Neural cell (in vitro differentiated cells): Measurements from ENCODE around the gene KHDRBS2. TPM values are rescaled to one million over a fixed set of nuclear protein-coding genes. Genes with fewer than 3 reads are reported as not detected.

Experiments
- H2AFZ ChIP-seq: fragments of 200-600, 300-800 bp; sonication (generic), shearing (Covaris generic); 2 replicates; pipeline ENCODE4 v1.6.0; 2014; ENCODE audit warnings: low read depth, mild to moderate bottlenecking, antibody characterized with exemption, low read length, moderate library complexity
- H3F3A ChIP-seq: fragments of 200-600 bp; shearing (Covaris generic); 2 replicates; pipeline ENCODE4 v1.6.1; 2016; ENCODE audit warnings: mild to moderate bottlenecking, moderate library complexity, mixed read lengths, antibody characterized with exemption, low read length; ENCODE audit not compliant: insufficient read depth, poor library complexity, severe bottlenecking
- H3K27ac ChIP-seq: fragments of 200-600, 300-800 bp; sonication (generic), shearing (Covaris generic); 2 replicates; pipeline ENCODE4 v1.5.1; 2014; ENCODE audit warnings: mild to moderate bottlenecking, low read length, moderate library complexity
- H3K27me3 ChIP-seq: fragments of 300-800, 200-600 bp; sonication (generic), shearing (Covaris generic); 2 replicates; pipeline ENCODE4 v1.6.0; 2014; ENCODE audit warnings: mild to moderate bottlenecking, low read depth, low read length, moderate library complexity; ENCODE audit not compliant: insufficient read depth
- H3K36me3 ChIP-seq: fragments of 300-800, 200-600 bp; sonication (generic), shearing (Covaris generic); 2 replicates; pipeline ENCODE4 v1.5.1; 2014; ENCODE audit warnings: mild to moderate bottlenecking, antibody characterized with exemption, low read length, moderate library complexity; ENCODE audit not compliant: insufficient read depth
- H3K4me2 ChIP-seq: fragments of 300-800, 200-600 bp; sonication (generic), shearing (Covaris generic); 2 replicates; pipeline ENCODE4 v1.6.0; 2014; ENCODE audit warnings: mild to moderate bottlenecking, low read length
- H3K4me3 ChIP-seq: fragments of 300-800, 200-600 bp; sonication (generic), shearing (Covaris generic); 2 replicates; pipeline ENCODE4 v1.5.1; 2014; ENCODE audit warnings: mild to moderate bottlenecking, low read length, moderate library complexity
- H3K79me2 ChIP-seq: fragments of 200-600 bp; shearing (Covaris generic); replicated peaks from 2 replicates; pipeline ENCODE4 v1.6.0; 2014; ENCODE audit warnings: mild to moderate bottlenecking, low read length, moderate library complexity; ENCODE audit not compliant: insufficient read depth
- H3K9ac ChIP-seq: fragments of 300-800, 200-600 bp; sonication (generic), shearing (Covaris generic); 2 replicates; pipeline ENCODE4 v1.6.1; 2016; ENCODE audit warnings: mild to moderate bottlenecking, low read length, mixed read lengths
- H3K9me2 ChIP-seq: fragments of 200-600 bp; shearing (Covaris generic); 2 replicates; pipeline ENCODE4 v1.6.1; 2016; ENCODE audit warnings: mild to moderate bottlenecking, low read length, mixed read lengths; ENCODE audit not compliant: insufficient read depth
- H3K9me3 ChIP-seq: fragments of 200-600, 300-800 bp; sonication (generic), shearing (Covaris generic); 2 replicates; pipeline ENCODE4 v1.6.1; 2016; ENCODE audit warnings: mild to moderate bottlenecking, mixed run types, low read length, moderate library complexity, mixed read lengths
- H4K20me1 ChIP-seq: fragments of 200-600 bp; shearing (Covaris generic); 2 replicates; pipeline ENCODE4 v1.6.1; 2016; ENCODE audit warnings: mild to moderate bottlenecking, mixed run types; ENCODE audit not compliant: insufficient read depth
- EP300 ChIP-seq: fragments of 450-650 bp; conservative IDR thresholded peaks from 2 replicates; pipeline ENCODE4 v1.6.1; 2014; ENCODE audit warnings: antibody characterized with exemption, mild to moderate bottlenecking, moderate library complexity; ENCODE audit not compliant: poor library complexity, severe bottlenecking
- EZH2 ChIP-seq: fragments of 200-600, 300-800 bp; shearing (Covaris generic), sonication (generic); IDR thresholded peaks from 2 replicates; pipeline ENCODE4 v1.6.1; 2014; ENCODE audit warnings: antibody characterized with exemption, low read length, borderline replicate concordance, mild to moderate bottlenecking; ENCODE audit not compliant: insufficient read depth, poor library complexity, severe bottlenecking
- MXI1 ChIP-seq: fragments of 450-650 bp; conservative IDR thresholded peaks from 2 replicates; pipeline ENCODE4 v1.6.1; 2014; ENCODE audit warnings: antibody characterized with exemption, mild to moderate bottlenecking; ENCODE audit not compliant: poor library complexity, severe bottlenecking
- POLR2AphosphoS5 ChIP-seq: IDR thresholded peaks from 2 replicates; pipeline ENCODE4 v1.6.1; 2012
- RAD21 ChIP-seq: fragments of 450-650 bp; conservative IDR thresholded peaks from 2 replicates; pipeline ENCODE4 v1.6.1; 2014; ENCODE audit warnings: antibody characterized with exemption, mild to moderate bottlenecking, moderate library complexity
- SMC3 ChIP-seq: fragments of 450-650 bp; conservative IDR thresholded peaks from 2 replicates; pipeline ENCODE4 v1.6.1; 2014; ENCODE audit warnings: antibody characterized with exemption, mild to moderate bottlenecking, moderate library complexity; ENCODE audit not compliant: poor library complexity
- TAF1 ChIP-seq: IDR thresholded peaks from 2 replicates; pipeline ENCODE4 v1.6.1; 2012; ENCODE audit warnings: low read depth
- polyA plus RNA-seq: library from polyadenylated mRNA; depleted of rRNA; stranded (reverse); fragments of >200 nt; gene quantifications from 2 replicates; pipeline ENCODE4 v1.2.3, GENCODE V29; 2014
- TF ChIP-seq, protein P1 (sequence below): fragments of 450-650 bp; IDR thresholded peaks from 2 replicates; pipeline ENCODE4 v1.5.1; 2014; ENCODE audit warnings: antibody characterized with exemption, mild to moderate bottlenecking, moderate library complexity; ENCODE audit not compliant: poor library complexity, severe bottlenecking
- TF ChIP-seq, protein P2 (sequence below): IDR thresholded peaks from 2 replicates; pipeline ENCODE4 v1.6.1; 2012; ENCODE audit warnings: borderline replicate concordance

The KHDRBS2 gene
- polyA plus RNA-seq, 1 donor from 2014 or later, result 28.5 TPM

DNA sequence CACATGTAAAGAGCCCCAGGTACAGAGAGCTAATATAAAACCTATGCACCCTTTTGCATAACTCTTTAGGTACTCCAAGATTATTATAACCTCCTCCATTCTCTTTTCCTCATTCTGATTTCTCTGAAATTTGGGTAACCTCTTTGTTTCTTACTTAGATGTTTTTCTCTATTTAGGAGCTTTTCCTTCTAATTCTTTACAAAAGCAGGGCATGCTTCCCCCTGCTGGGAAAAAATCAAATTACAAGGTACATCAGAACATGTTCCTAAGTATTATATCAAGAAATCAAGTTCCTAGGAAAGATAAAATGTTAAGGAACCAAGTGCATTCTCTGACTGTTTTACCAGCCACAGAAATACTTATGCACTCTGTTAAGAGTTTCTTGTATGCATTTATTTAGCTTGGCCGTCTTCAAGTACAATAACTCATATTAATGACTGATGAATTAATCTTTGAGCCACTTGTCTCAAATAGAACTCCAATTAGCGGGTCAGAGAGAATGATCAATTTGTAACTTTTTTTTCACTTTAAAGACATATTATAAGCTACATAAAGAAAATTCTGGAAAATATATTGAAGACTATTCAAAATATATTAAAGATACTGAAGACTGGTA is 2.1 kb downstream of the KHDRBS2 start:
- Histone ChIP-seq H3K27ac (no peak overlapping the region), H3K4me2 (peak overlapping the region; percentile 83), H4K20me1 (no peaks in the 10 kb centered on the region), H3K27me3 (no peaks in the 10 kb centered on the region), H3K9me3 (no peaks in the 10 kb centered on the region), H3K36me3 (no peaks in the 10 kb centered on the region), H3K79me2 (peaks cover 27% of the 10 kb centered on the region), H3K4me3 (peak overlapping the region; percentile 86), H2AFZ (no peak overlapping the region), H3F3A (no peaks in the 10 kb centered on the region), H3K9me2 (no peaks in the 10 kb centered on the region), H3K9ac (peak overlapping the region; percentile 20)
- TF ChIP-seq, protein P1, sequence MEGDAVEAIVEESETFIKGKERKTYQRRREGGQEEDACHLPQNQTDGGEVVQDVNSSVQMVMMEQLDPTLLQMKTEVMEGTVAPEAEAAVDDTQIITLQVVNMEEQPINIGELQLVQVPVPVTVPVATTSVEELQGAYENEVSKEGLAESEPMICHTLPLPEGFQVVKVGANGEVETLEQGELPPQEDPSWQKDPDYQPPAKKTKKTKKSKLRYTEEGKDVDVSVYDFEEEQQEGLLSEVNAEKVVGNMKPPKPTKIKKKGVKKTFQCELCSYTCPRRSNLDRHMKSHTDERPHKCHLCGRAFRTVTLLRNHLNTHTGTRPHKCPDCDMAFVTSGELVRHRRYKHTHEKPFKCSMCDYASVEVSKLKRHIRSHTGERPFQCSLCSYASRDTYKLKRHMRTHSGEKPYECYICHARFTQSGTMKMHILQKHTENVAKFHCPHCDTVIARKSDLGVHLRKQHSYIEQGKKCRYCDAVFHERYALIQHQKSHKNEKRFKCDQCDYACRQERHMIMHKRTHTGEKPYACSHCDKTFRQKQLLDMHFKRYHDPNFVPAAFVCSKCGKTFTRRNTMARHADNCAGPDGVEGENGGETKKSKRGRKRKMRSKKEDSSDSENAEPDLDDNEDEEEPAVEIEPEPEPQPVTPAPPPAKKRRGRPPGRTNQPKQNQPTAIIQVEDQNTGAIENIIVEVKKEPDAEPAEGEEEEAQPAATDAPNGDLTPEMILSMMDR, result peak; percentile 83
- TF ChIP-seq SMC3, result peak; percentile 88
- TF ChIP-seq RAD21, result peak; percentile 89
- TF ChIP-seq TAF1, result no peak

- Histone ChIP-seq H3K9ac (peak overlapping the region; percentile 20), H3K27ac (no peak overlapping the region), H3K4me2 (peak overlapping the region; percentile 43), H3K4me3 (peak overlapping the region; percentile 86), H2AFZ (no peak overlapping the region), H3K9me3 (no peaks in the 10 kb centered on the region), H3F3A (no peaks in the 10 kb centered on the region), H3K27me3 (no peaks in the 10 kb centered on the region), H3K9me2 (no peaks in the 10 kb centered on the region), H3K79me2 (peaks cover 27% of the 10 kb centered on the region), H4K20me1 (no peaks in the 10 kb centered on the region), H3K36me3 (no peaks in the 10 kb centered on the region)
- no peak for TF ChIP-seq EP300
- TF ChIP-seq RAD21, result no peak
- TF ChIP-seq EZH2, result no peak
- TF ChIP-seq POLR2AphosphoS5, result no peak
- no peak for TF ChIP-seq MXI1
- TF ChIP-seq, protein P1, result no peak
- no peak for TF ChIP-seq TAF1
- no peak for TF ChIP-seq SMC3
- TF ChIP-seq, protein P2, sequence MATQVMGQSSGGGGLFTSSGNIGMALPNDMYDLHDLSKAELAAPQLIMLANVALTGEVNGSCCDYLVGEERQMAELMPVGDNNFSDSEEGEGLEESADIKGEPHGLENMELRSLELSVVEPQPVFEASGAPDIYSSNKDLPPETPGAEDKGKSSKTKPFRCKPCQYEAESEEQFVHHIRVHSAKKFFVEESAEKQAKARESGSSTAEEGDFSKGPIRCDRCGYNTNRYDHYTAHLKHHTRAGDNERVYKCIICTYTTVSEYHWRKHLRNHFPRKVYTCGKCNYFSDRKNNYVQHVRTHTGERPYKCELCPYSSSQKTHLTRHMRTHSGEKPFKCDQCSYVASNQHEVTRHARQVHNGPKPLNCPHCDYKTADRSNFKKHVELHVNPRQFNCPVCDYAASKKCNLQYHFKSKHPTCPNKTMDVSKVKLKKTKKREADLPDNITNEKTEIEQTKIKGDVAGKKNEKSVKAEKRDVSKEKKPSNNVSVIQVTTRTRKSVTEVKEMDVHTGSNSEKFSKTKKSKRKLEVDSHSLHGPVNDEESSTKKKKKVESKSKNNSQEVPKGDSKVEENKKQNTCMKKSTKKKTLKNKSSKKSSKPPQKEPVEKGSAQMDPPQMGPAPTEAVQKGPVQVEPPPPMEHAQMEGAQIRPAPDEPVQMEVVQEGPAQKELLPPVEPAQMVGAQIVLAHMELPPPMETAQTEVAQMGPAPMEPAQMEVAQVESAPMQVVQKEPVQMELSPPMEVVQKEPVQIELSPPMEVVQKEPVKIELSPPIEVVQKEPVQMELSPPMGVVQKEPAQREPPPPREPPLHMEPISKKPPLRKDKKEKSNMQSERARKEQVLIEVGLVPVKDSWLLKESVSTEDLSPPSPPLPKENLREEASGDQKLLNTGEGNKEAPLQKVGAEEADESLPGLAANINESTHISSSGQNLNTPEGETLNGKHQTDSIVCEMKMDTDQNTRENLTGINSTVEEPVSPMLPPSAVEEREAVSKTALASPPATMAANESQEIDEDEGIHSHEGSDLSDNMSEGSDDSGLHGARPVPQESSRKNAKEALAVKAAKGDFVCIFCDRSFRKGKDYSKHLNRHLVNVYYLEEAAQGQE, result no peak
Observed at GRCh38 chr6:62283365-62283764, 2.7 kb downstream of the KHDRBS2 start.
